Inflammatory macrophage treated with lipopolysaccharide for 4 hours (primary cell): ENCODE results near the gene PAQR6.

Experiments used
- DNase-seq: peaks from one replicate; pipeline ENCODE4 v3.0.0-alpha.2; 2020

Gene PAQR6

GRCh38 chr1:156262461-156263287 is 14.8 kb upstream of the PAQR6 start:
- DNase-seq, result no peak

- DNase-seq, result no peak
These were observed 13.0 kb upstream of the PAQR6 start for GRCh38 chr1:156260896-156261295.

- no peak for DNase-seq
These were observed 11.9 kb upstream of the PAQR6 start for GRCh38 chr1:156259805-156260204.

- DNase-seq, result no peak
These were observed 11.0 kb upstream of the PAQR6 start for GRCh38 chr1:156258859-156259258.

GRCh38 chr1:156257711-156258110 is 9.9 kb upstream of the PAQR6 start:
- DNase-seq, result no peak

- no peak for DNase-seq
These were observed 5.8 kb upstream of the PAQR6 start for GRCh38 chr1:156253634-156254033.

GRCh38 chr1:156251527-156251926 is 3.7 kb upstream of the PAQR6 start:
- DNase-seq, result no peak

- no peak for DNase-seq
These were observed 1.7 kb upstream of the PAQR6 start for GRCh38 chr1:156249593-156249992.

- no peak for DNase-seq
These were observed 447 bp upstream of the PAQR6 start for GRCh38 chr1:156248323-156248683.

GRCh38 chr1:156246781-156247459 is 936 bp downstream of the PAQR6 start:
- DNase-seq, result no peak

GRCh38 chr1:156246241-156246780 is 1.5 kb downstream of the PAQR6 start:
- DNase-seq, result no peak

GRCh38 chr1:156245451-156246232 is 2.2 kb downstream of the PAQR6 start:
- DNase-seq, result peak; percentile 4

- no peak for DNase-seq
These were observed 3.1 kb downstream of the PAQR6 start for GRCh38 chr1:156244712-156245111.

GRCh38 chr1:156244126-156244525 is 3.7 kb downstream of the PAQR6 start:
- DNase-seq, result no peak

GRCh38 chr1:156242738-156243137 is 5.1 kb downstream of the PAQR6 start:
- DNase-seq, result no peak

GRCh38 chr1:156241926-156242325 is 5.9 kb downstream of the PAQR6 start, which contains the start of gene BGLAP:
Gene BGLAP, plus strand, starts transcription at chr1:156242184. Its CDS starts 48 bp downstream, at chr1:156242232.
- DNase-seq, result no peak

GRCh38 chr1:156241311-156241811 is 6.5 kb downstream of the PAQR6 start:
- DNase-seq, result no peak

- no peak for DNase-seq
These were observed 9.6 kb downstream of the PAQR6 start for GRCh38 chr1:156238248-156238647.

- DNase-seq, result no peak
These were observed 11.7 kb downstream of the PAQR6 start for GRCh38 chr1:156236164-156236563.

- DNase-seq, result no peak
These were observed 14.3 kb downstream of the PAQR6 start for GRCh38 chr1:156233426-156234127.

GRCh38 chr1:156232201-156232894 is 15.5 kb downstream of the PAQR6 start:
- no peak for DNase-seq

- DNase-seq, result no peak
These were observed 17.4 kb downstream of the PAQR6 start for GRCh38 chr1:156230473-156230837.
